A549 (cell line): Measurements from ENCODE around the gene FUT3. TPM values are rescaled to one million over a fixed set of nuclear protein-coding genes. Genes with fewer than 3 reads are reported as not detected.

ENCODE experiments used
- ATAC-seq, 2 experiments: fragments of 200-7000 bp in 1 of 2; fragments of >200 bp in 1 of 2; cut with Nextera tagmentation in 1 of 2; cut with Tn5 transposase in 1 of 2; 3 replicates each; pipeline versions ENCODE4 v1.8.0 to v1.9.1; 2018 to 2020; ENCODE audit warnings: mild to moderate bottlenecking in 1 of 2, moderate library complexity in 1 of 2
- CTCF ChIA-PET: fragments of 300-600 bp; sonication (Branson Sonifier 250); formaldehyde crosslinking; extraction: SDS; loops from one replicate; lab custom pipeline; 2021; ENCODE audit warnings: antibody characterized with exemption, inconsistent platforms; lab: Yijun Ruan, JAX
- POLR2A ChIA-PET: fragments of 350-600 bp; formaldehyde crosslinking; extraction: SDS; loops from one replicate; lab custom pipeline; 2021; ENCODE audit warnings: antibody characterized with exemption, inconsistent platforms; lab: Yijun Ruan, JAX
- DNase-seq, 2 experiments: peaks; one replicate each; pipeline versions ENCODE4 v3.0.0 to v3.0.0-alpha.2; 2011 to 2016; ENCODE audit warnings: low read depth in 1 of 2, low spot score in 1 of 2
- FAIRE-seq: peaks from 2 replicates; lab custom pipeline; 2011; peaks lifted over from hg19 to GRCh38; lab: Jason Lieb, UNC
- H3K27ac ChIP-seq, 2 experiments: fragments of >200 bp; sonication (Bioruptor Twin); formaldehyde crosslinking; 3 replicates each; pipeline ENCODE4 v1.5.1; 2016 to 2017
- H3K4me1 ChIP-seq: fragments of >200 bp; sonication (Bioruptor Twin); formaldehyde crosslinking; 3 replicates; pipeline ENCODE4 v1.6.1; 2016
- H3K4me2 ChIP-seq: fragments of >200 bp; sonication (Bioruptor Twin); formaldehyde crosslinking; 3 replicates; pipeline ENCODE4 v1.6.1; 2016
- H3K4me3 ChIP-seq: fragments of >200 bp; sonication (Bioruptor Twin); formaldehyde crosslinking; 3 replicates; pipeline ENCODE4 v1.5.1; 2016
- H3K9me3 ChIP-seq: fragments of >200 bp; sonication (Bioruptor Twin); formaldehyde crosslinking; 3 replicates; pipeline ENCODE4 v1.6.1; 2016
- CBX8 ChIP-seq: fragments of 200-600 bp; sonication (generic); IDR thresholded peaks from 2 replicates; pipeline ENCODE4 v1.6.1; 2016
- CEBPB ChIP-seq, 2 experiments: fragments of >200 bp in 1 of 2; sonication (Bioruptor Twin) in 1 of 2; formaldehyde crosslinking in 1 of 2; IDR thresholded peaks; 2 replicates each; pipeline ENCODE4 v1.6.1; 2012 to 2016
- EHF ChIP-seq: fragments of 250-450 bp; sonication (Bioruptor Pico); IDR thresholded peaks from 2 replicates; pipeline ENCODE4 v1.5.0; 2020; ENCODE audit warnings: mild to moderate bottlenecking
- ESRRA ChIP-seq: fragments of 150-350 bp; IDR thresholded peaks from 2 replicates; pipeline ENCODE4 v1.6.1; 2014; ENCODE audit warnings: mild to moderate bottlenecking, low read length, borderline replicate concordance
- FOXS1 ChIP-seq: fragments of 250-450 bp; sonication (Bioruptor Pico); IDR thresholded peaks from 2 replicates; pipeline ENCODE4 v1.5.0; 2020; ENCODE audit warnings: mild to moderate bottlenecking, moderate library complexity
- HOXA7 ChIP-seq: fragments of 250-450 bp; sonication (Bioruptor Pico); IDR thresholded peaks from 2 replicates; pipeline ENCODE4 v1.5.0; 2020; ENCODE audit warnings: mild to moderate bottlenecking, moderate library complexity
- HOXB13 ChIP-seq: fragments of 250-450 bp; sonication (Bioruptor Pico); IDR thresholded peaks from 2 replicates; pipeline ENCODE4 v1.5.0; 2020; ENCODE audit warnings: low read depth, mild to moderate bottlenecking, moderate library complexity
- HOXB5 ChIP-seq: fragments of 250-450 bp; sonication (Bioruptor Pico); IDR thresholded peaks from 2 replicates; pipeline ENCODE4 v1.5.0; 2020; ENCODE audit warnings: mild to moderate bottlenecking, moderate library complexity
- JUN ChIP-seq, 2 experiments: fragments of >200 bp; sonication (Bioruptor Twin); formaldehyde crosslinking; IDR thresholded peaks; 2 replicates in 1 of 2; 3 replicates in 1 of 2; pipeline ENCODE4 v1.6.1; 2016 to 2017
- KDM5A ChIP-seq: fragments of 200-600 bp; sonication (generic); IDR thresholded peaks from 2 replicates; pipeline ENCODE4 v1.6.1; 2016; ENCODE audit warnings: antibody characterized with exemption, mild to moderate bottlenecking
- MAFK ChIP-seq: fragments of 450-650 bp; IDR thresholded peaks from 2 replicates; pipeline ENCODE4 v1.6.1; 2014; ENCODE audit not compliant: partially characterized antibody
- MYC ChIP-seq: IDR thresholded peaks from 2 replicates; pipeline ENCODE4 v1.6.1; 2012; ENCODE audit warnings: mild to moderate bottlenecking, inconsistent platforms, low read length, improper control_type of control experiment, borderline replicate concordance
- NR3C1 ChIP-seq: fragments of >200 bp; sonication (Bioruptor Twin); formaldehyde crosslinking; IDR thresholded peaks from 3 replicates; pipeline ENCODE4 v1.6.1; 2017
- POLR2A ChIP-seq: IDR thresholded peaks from 2 replicates; pipeline ENCODE4 v1.6.1; 2012; ENCODE audit warnings: mild to moderate bottlenecking, low read length
- RAD21 ChIP-seq, 2 experiments: fragments of >200 bp in 1 of 2; sonication (Bioruptor Twin) in 1 of 2; formaldehyde crosslinking in 1 of 2; IDR thresholded peaks in 1 of 2; conservative IDR thresholded peaks in 1 of 2; 2 replicates in 1 of 2; 3 replicates in 1 of 2; pipeline ENCODE4 v1.6.1; 2012 to 2018; ENCODE audit warnings: inconsistent platforms in 1 of 2
- RCOR1 ChIP-seq: fragments of 150-350 bp; IDR thresholded peaks from 2 replicates; pipeline ENCODE4 v1.6.1; 2014; ENCODE audit warnings: antibody characterized with exemption, low read length, low read depth
- RFX5 ChIP-seq: fragments of 450-650 bp; IDR thresholded peaks from 2 replicates; pipeline ENCODE4 v1.7.1; 2014; ENCODE audit warnings: antibody characterized with exemption, mild to moderate bottlenecking, moderate library complexity
- SMC3 ChIP-seq: fragments of >200 bp; sonication (Bioruptor Twin); formaldehyde crosslinking; IDR thresholded peaks from 3 replicates; pipeline ENCODE4 v1.6.1; 2018; ENCODE audit warnings: inconsistent platforms
- ZC3H11A ChIP-seq: fragments of 450-650 bp; IDR thresholded peaks from 2 replicates; pipeline ENCODE4 v1.6.1; 2014; ENCODE audit warnings: antibody characterized with exemption, mild to moderate bottlenecking
- ZFP36 ChIP-seq: fragments of 450-650 bp; IDR thresholded peaks from 2 replicates; pipeline ENCODE4 v1.6.1; 2014; ENCODE audit warnings: borderline replicate concordance; ENCODE audit not compliant: partially characterized antibody
- ZNF302 ChIP-seq: fragments of 250-450 bp; sonication (Bioruptor Pico); IDR thresholded peaks from 2 replicates; pipeline ENCODE4 v1.9.0; 2021; ENCODE audit warnings: inconsistent platforms, mild to moderate bottlenecking, moderate library complexity
- ZSCAN20 ChIP-seq: fragments of 250-450 bp; sonication (Bioruptor Pico); IDR thresholded peaks from 2 replicates; pipeline ENCODE4 v1.8.0; 2022; ENCODE audit warnings: mild to moderate bottlenecking, moderate library complexity
- WGBS: methylation state at CpG from one replicate; pipeline ENCODE4 v1.1.6; 2017; ENCODE audit errors: missing lambda C conversion rate; 5-methylcytosine and 5-hydroxymethylcytosine counted together
- polyA plus RNA-seq, 4 experiments: library from polyadenylated mRNA; depleted of rRNA in 3 of 4; stranded (reverse); fragments of >200 nt; fragmentation: RNase III in 1 of 4; extraction: RNeasy Plus Mini Kit Qiagen cat#74134 plus additional on column Dnase treatment in 1 of 4; gene quantifications; 2 replicates in 3 of 4; 3 replicates in 1 of 4; pipeline ENCODE4 v1.2.3, GENCODE V29; 2011 to 2017
- TF ChIP-seq, protein P1 (sequence below): fragments of >200 bp; sonication (Bioruptor Twin); formaldehyde crosslinking; IDR thresholded peaks from 3 replicates; pipeline ENCODE4 v1.5.1; 2016
- TF ChIP-seq, protein P2 (sequence below): IDR thresholded peaks from 2 replicates; pipeline ENCODE4 v1.6.1; 2012; ENCODE audit warnings: low read depth, borderline replicate concordance
- TF ChIP-seq, protein P3 (sequence below): fragments of 200-600 bp; sonication (generic); IDR thresholded peaks from 2 replicates; pipeline ENCODE4 v1.6.1; 2016; ENCODE audit warnings: antibody characterized with exemption, mild to moderate bottlenecking, moderate library complexity
- TF ChIP-seq, protein P4 (sequence below): fragments of 250-450 bp; sonication (Bioruptor Pico); IDR thresholded peaks from 2 replicates; pipeline ENCODE4 v1.5.0; 2020; ENCODE audit warnings: low read depth, mild to moderate bottlenecking, moderate library complexity
- TF ChIP-seq, protein P5 (sequence below): fragments of >200 bp; sonication (Bioruptor Twin); formaldehyde crosslinking; IDR thresholded peaks from 2 replicates; pipeline ENCODE4 v1.6.1; 2016
- TF ChIP-seq, protein P6 (sequence below): IDR thresholded peaks from 2 replicates; pipeline ENCODE4 v1.6.1; 2012

The FUT3 gene
- polyA plus RNA-seq, 2 of the 4 experiments (the other 2 are of a cell fraction) = 0.09 TPM

DNA sequence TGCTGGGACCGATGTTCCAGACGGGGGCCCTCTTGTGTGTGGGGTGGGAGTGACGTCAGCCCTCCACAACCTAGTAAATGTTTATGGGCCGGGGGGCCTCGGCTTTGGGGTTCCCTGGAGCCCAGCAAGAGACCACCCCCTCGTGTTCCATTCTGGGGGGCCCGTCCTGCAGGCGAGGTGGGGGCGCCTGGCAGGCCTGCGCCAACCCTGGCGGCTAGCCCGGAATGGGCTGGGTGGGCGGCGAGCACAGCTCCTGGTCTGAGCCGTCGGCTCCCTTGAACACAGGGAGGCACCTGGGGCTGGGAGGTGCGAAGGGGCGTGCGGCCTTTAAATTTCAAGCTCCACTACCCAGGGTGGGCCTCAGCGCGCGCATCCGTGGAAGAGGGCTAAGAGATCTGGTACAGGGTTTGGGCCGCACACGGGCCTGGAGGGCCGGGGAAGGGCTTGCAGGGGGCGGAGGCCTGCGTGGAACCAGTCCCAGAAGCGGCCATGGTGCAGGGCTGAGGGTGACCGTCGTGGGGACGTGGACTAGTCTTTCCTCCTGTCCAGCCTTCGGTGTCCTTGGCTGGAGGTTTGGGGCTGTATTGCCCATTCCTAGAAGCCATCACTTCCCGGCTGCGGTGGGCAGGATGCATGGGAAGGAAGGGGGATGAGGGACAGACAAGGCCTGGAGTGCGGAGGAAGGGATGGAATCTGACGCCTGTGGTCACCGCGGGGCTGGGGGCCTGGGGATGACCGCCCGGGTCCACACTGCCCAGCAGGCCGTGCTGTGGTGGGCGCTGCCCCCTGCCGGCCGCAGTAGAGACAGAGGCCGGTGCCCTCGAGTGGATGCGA lies 40.9 kb upstream of the FUT3 start:
- H3K27ac ChIP-seq = peak overlapping the region in 1 of 2 experiments; percentile 50; a peak in 2 of 6 replicates
- whole genome bisulfite sequencing = 33% methylated on average over 36 of the region's 48 CpGs
- no peak overlapping the region for H3K4me3 ChIP-seq
- TF ChIP-seq, protein P1, sequence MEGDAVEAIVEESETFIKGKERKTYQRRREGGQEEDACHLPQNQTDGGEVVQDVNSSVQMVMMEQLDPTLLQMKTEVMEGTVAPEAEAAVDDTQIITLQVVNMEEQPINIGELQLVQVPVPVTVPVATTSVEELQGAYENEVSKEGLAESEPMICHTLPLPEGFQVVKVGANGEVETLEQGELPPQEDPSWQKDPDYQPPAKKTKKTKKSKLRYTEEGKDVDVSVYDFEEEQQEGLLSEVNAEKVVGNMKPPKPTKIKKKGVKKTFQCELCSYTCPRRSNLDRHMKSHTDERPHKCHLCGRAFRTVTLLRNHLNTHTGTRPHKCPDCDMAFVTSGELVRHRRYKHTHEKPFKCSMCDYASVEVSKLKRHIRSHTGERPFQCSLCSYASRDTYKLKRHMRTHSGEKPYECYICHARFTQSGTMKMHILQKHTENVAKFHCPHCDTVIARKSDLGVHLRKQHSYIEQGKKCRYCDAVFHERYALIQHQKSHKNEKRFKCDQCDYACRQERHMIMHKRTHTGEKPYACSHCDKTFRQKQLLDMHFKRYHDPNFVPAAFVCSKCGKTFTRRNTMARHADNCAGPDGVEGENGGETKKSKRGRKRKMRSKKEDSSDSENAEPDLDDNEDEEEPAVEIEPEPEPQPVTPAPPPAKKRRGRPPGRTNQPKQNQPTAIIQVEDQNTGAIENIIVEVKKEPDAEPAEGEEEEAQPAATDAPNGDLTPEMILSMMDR = peak; percentile 64
- no peak for TF ChIP-seq ZC3H11A
- no peak for TF ChIP-seq HOXB5
- TF ChIP-seq, protein P2, sequence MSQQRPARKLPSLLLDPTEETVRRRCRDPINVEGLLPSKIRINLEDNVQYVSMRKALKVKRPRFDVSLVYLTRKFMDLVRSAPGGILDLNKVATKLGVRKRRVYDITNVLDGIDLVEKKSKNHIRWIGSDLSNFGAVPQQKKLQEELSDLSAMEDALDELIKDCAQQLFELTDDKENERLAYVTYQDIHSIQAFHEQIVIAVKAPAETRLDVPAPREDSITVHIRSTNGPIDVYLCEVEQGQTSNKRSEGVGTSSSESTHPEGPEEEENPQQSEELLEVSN = no peak
- no peak for TF ChIP-seq RFX5
- TF ChIP-seq, protein P3, sequence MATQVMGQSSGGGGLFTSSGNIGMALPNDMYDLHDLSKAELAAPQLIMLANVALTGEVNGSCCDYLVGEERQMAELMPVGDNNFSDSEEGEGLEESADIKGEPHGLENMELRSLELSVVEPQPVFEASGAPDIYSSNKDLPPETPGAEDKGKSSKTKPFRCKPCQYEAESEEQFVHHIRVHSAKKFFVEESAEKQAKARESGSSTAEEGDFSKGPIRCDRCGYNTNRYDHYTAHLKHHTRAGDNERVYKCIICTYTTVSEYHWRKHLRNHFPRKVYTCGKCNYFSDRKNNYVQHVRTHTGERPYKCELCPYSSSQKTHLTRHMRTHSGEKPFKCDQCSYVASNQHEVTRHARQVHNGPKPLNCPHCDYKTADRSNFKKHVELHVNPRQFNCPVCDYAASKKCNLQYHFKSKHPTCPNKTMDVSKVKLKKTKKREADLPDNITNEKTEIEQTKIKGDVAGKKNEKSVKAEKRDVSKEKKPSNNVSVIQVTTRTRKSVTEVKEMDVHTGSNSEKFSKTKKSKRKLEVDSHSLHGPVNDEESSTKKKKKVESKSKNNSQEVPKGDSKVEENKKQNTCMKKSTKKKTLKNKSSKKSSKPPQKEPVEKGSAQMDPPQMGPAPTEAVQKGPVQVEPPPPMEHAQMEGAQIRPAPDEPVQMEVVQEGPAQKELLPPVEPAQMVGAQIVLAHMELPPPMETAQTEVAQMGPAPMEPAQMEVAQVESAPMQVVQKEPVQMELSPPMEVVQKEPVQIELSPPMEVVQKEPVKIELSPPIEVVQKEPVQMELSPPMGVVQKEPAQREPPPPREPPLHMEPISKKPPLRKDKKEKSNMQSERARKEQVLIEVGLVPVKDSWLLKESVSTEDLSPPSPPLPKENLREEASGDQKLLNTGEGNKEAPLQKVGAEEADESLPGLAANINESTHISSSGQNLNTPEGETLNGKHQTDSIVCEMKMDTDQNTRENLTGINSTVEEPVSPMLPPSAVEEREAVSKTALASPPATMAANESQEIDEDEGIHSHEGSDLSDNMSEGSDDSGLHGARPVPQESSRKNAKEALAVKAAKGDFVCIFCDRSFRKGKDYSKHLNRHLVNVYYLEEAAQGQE = no peak
- no peak for TF ChIP-seq RCOR1
- TF ChIP-seq HOXA7 (CRISPR knock-in tag) = no peak
- no peak for TF ChIP-seq ZNF302
- TF ChIP-seq CBX8 = no peak
- TF ChIP-seq NR3C1 = no peak
- TF ChIP-seq MAFK = no peak
- TF ChIP-seq, protein P4, sequence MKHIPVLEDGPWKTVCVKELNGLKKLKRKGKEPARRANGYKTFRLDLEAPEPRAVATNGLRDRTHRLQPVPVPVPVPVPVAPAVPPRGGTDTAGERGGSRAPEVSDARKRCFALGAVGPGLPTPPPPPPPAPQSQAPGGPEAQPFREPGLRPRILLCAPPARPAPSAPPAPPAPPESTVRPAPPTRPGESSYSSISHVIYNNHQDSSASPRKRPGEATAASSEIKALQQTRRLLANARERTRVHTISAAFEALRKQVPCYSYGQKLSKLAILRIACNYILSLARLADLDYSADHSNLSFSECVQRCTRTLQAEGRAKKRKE (CRISPR knock-in tag) = no peak
- no peak for TF ChIP-seq CEBPB (IDR thresholded peaks at IDR 0.05)
- TF ChIP-seq ESRRA = no peak
- TF ChIP-seq, protein P5, sequence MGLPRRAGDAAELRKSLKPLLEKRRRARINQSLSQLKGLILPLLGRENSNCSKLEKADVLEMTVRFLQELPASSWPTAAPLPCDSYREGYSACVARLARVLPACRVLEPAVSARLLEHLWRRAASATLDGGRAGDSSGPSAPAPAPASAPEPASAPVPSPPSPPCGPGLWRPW = no peak
- TF ChIP-seq MYC = no peak
- TF ChIP-seq SMC3 = peak; percentile 76
- peak; percentile 72 to 80 for TF ChIP-seq RAD21 (conservative IDR thresholded peaks at IDR 0.05 in 1 of 2, IDR thresholded peaks at IDR 0.05 in 1 of 2)
- no peak for TF ChIP-seq HOXB13 (CRISPR knock-in tag)
- TF ChIP-seq EHF (CRISPR knock-in tag) = no peak
- no peak for TF ChIP-seq ZSCAN20 (CRISPR knock-in tag)
- TF ChIP-seq KDM5A = no peak
- TF ChIP-seq POLR2A = no peak
- TF ChIP-seq JUN (IDR thresholded peaks at IDR 0.05) = no peak
- TF ChIP-seq ZFP36 = no peak
- no peak for TF ChIP-seq FOXS1
- TF ChIP-seq, protein P6, sequence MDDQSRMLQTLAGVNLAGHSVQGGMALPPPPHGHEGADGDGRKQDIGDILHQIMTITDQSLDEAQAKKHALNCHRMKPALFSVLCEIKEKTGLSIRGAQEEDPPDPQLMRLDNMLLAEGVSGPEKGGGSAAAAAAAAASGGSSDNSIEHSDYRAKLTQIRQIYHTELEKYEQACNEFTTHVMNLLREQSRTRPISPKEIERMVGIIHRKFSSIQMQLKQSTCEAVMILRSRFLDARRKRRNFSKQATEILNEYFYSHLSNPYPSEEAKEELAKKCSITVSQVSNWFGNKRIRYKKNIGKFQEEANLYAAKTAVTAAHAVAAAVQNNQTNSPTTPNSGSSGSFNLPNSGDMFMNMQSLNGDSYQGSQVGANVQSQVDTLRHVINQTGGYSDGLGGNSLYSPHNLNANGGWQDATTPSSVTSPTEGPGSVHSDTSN = 0 out of 2 replicates have a peak, but pooled peaks have one; percentile 22
- ATAC-seq (peak; percentile 69 to 89), DNase-seq (peak; percentile 33 to 46), FAIRE-seq (no peak)
- CTCF ChIA-PET = interaction anchor here (0.8 to 5.5 kb wide), 15 partner anchors 9 to 119 kb away, joined by 3 to 56 read pairs (median 4); partner anchors contain the start of genes NDUFA11 and NRTN
- 0 out of 3 replicates have a peak, but pooled peaks cover 3% of the 10 kb centered on the region for H3K4me1 ChIP-seq
- no peaks in the 10 kb centered on the region for H3K9me3 ChIP-seq
- H3K4me2 ChIP-seq = no peak overlapping the region
- POLR2A ChIA-PET = interaction anchor here (2.5 kb wide), 1 partner anchor 64 kb away, joined by 11 read pairs; no protein-coding TSS in a partner anchor
